22Rv1 (cell line): ENCODE measurements around the gene LCN6.

Source experiments
- H3K27ac ChIP-seq: fragments of 450-650 bp; 2 replicates; pipeline ENCODE4 v1.5.1; 2017
- ZFX ChIP-seq: fragments of 450-650 bp; IDR thresholded peaks from 2 replicates; pipeline ENCODE4 v1.6.1; 2017; ENCODE audit warnings: antibody characterized with exemption, borderline replicate concordance
- TF ChIP-seq, protein P1 (sequence below): fragments of 450-650 bp; IDR thresholded peaks from 2 replicates; pipeline ENCODE4 v1.5.1; 2017; ENCODE audit warnings: mild to moderate bottlenecking

The LCN6 gene

GRCh38 chr9:136713550-136713949, 34.8 kb downstream of the LCN6 start:
- H3K27ac ChIP-seq: peak overlapping the region; percentile 65

DNA sequence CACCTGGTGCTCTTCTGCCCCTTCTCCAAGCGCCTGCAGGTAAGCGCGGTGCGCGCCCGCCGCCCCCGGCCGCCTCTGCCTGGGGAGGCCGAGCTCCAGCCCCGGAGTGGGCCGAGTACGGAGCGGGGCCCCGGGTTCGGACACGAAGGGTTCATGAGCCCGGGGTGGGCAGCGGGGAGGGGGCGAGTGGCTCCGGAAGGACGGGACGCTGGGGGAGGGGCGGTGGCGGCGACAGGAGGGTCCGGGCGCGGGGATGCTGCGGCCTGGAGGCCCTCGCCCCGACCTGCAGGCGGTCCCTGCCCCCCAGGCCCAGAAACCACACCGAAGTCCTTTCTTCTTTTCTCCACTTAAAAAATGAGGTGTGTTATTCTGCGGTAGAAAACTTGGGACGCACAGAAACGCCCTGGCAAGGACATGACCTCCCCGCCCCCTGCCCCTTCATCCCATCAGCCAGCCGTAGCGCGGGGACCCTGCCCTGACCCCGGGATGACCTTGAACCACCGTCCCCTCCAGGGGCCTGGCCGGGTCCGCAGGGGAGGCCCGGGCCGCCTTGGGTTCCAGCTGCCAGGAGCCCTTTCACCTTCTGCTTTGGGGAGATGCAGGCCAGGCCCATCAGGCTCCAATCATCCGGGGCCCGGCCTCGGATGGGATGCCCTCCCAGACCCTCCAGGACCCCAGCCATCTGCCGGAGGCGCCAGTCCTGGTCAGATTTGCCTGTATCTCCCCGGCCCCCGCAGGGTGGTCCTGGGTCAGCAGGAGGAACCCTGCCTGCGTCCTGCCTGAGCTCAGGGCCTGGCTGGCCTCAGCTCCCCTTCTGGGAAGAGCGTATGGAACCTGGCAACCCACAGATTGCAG, 35.4 kb downstream of the LCN6 start:
- TF ChIP-seq, protein P1, sequence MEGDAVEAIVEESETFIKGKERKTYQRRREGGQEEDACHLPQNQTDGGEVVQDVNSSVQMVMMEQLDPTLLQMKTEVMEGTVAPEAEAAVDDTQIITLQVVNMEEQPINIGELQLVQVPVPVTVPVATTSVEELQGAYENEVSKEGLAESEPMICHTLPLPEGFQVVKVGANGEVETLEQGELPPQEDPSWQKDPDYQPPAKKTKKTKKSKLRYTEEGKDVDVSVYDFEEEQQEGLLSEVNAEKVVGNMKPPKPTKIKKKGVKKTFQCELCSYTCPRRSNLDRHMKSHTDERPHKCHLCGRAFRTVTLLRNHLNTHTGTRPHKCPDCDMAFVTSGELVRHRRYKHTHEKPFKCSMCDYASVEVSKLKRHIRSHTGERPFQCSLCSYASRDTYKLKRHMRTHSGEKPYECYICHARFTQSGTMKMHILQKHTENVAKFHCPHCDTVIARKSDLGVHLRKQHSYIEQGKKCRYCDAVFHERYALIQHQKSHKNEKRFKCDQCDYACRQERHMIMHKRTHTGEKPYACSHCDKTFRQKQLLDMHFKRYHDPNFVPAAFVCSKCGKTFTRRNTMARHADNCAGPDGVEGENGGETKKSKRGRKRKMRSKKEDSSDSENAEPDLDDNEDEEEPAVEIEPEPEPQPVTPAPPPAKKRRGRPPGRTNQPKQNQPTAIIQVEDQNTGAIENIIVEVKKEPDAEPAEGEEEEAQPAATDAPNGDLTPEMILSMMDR: no peak
- no peak for TF ChIP-seq ZFX
- peak overlapping the region; percentile 65 for H3K27ac ChIP-seq

More at GRCh38 chr9:136713550-136713949, 34.8 kb downstream of the LCN6 start:
- TF ChIP-seq, protein P1: no peak
- no peak for TF ChIP-seq ZFX

- peak within 1 kb of the TSS; percentile 65 for H3K27ac ChIP-seq
- no peak for TF ChIP-seq ZFX
- TF ChIP-seq, protein P1: no peak
These were observed 36.3 kb downstream of the LCN6 start, which contains the start of gene DIPK1B for GRCh38 chr9:136711751-136712689. Gene DIPK1B, plus strand, starts transcription at chr9:136712572. Its CDS starts 94 bp downstream, at chr9:136712666.

DNA sequence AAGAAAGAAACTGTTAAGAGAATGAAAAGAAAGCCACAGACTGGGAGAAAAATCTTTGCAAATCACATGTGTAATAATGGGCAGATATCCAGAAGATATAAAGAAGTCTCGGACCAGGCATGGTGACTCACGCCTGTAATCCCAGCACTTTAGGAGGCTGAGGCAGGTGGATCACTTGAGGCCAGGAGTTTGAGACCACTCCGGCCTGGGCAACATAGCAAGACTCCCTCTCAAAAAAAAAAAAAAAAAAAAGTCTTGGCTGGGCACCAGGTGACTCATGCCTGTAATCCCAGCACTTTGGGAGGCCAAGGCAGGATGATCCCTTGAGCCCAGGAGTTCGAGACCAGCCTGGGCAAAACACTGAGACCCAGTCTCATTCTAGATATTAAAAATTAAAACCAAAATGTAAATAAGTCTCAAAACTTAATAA, 37.1 kb downstream of the LCN6 start:
- peak overlapping the region; percentile 65; the same call in 1 of the 2 replicates for H3K27ac ChIP-seq

DNA sequence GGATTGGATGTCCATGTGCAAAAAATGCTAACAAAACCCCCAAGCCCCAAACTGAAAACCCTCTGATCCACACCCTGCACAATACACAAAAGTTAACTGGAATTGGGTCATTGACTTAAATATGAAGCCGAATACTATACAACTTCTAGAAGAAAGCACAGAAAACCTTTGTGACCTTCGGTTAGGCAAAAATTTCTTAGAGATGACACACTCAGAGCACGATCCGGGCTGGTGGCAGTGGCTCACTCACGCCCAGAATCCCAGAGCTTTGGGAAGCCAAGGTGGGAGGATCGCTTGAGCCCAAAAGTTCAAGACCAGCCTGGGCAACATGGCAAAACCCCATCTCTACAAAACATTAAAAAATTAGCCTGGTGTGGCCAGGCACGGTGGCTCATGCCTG, 37.8 kb downstream of the LCN6 start:
- TF ChIP-seq, protein P1: no peak
- TF ChIP-seq ZFX: no peak
- H3K27ac ChIP-seq: peak overlapping the region; percentile 65; the same call in 1 of the 2 replicates

DNA sequence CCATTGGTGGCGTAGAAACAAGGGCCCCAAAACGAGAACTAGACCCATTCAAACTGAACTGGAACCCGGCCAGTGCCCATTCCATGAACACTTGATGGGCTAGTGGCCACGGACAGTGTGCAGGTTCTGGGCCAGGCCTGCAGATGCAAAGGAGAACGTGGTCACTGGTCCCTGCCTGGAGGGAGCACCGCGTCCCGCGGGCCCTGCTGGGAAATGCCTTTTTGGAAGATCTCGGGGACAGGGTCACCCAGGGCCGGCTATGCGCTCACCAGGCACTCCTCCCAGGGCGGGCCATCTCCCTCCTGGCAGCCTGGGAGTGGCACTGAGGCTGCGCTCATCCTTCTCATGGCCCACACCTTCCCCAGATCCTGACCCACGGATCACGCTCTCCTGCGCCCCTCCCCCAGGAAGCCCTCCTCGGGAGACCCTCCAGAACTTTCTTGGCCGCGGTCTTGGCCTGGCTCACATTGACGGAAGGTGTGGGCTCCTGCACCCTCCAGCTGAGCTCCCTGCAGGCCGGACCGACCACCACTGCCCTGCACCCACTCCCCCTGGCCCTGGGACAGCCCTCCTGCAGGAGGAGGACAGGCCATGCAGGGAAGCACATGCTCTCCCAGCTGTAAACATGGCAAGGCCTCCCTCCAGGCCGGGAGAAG, 38.7 kb downstream of the LCN6 start:
- no peak overlapping the region for H3K27ac ChIP-seq
- no peak for TF ChIP-seq ZFX
- TF ChIP-seq, protein P1: no peak
